ENCODE data around the gene TXNDC5. TPM values are rescaled to one million over a fixed set of nuclear protein-coding genes. Genes with fewer than 3 reads are reported as not detected.

The TXNDC5 gene
- total and polyA plus RNA-seq, 2 donors (not counting 3 experiments of a cell fraction or from before 2014, with no cell fraction given), result 1,665 to 2,629 TPM

DNA sequence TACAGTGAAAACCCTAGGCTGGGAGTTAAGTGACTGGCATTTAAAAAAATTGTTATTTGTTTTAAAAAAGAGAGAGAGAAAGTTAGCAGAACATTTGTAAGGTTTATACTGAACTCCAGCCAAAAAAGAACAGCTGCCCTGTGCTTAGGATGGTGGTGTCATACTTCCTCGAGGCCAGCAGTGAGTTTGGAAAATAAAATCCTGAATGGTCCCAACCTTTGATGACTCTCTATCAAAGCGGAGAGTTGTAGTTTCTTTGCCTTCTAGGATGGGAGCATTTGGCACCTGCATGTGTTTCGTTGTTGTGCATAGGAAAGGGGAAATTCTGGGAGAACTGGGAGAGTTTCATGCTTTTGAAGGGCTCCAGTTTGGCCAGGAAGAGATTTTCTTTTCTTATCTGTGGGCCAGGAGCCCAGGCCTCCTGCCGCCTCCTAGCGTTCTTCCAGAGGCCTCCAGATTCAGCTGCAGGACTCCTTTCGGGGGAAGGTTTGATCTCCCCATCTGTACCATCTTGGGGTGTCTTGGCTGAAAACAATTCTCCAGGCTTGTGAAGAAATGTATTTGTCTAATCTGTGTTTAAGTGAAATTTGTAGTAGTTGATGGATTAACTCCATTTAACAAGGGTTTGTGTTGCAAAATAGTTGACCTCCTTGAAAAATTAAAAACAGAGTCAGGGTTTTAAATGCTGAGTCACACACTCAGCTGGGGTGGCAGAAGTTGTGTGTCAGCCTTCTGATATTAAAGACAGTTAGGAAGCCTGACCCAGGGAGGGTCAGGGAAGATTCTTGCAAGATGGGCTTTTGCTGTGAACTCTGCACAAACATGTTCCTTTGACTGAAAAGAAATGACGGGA, 63.4 kb downstream of the TXNDC5 start:
- TF ChIP-seq EZH2 (IDR thresholded peaks at IDR 0.05; ENCODE audit: borderline replicate concordance, low read depth, low read length, severe bottlenecking), result no peak
- peak; percentile 25 for TF ChIP-seq POLR2A (IDR thresholded peaks at IDR 0.05; ENCODE audit: low read depth, low read length)
- peak; percentile 22 for TF ChIP-seq FOS (IDR thresholded peaks at IDR 0.05; ENCODE audit: borderline replicate concordance, insufficient read depth, low read length)
- TF ChIP-seq, protein P1, sequence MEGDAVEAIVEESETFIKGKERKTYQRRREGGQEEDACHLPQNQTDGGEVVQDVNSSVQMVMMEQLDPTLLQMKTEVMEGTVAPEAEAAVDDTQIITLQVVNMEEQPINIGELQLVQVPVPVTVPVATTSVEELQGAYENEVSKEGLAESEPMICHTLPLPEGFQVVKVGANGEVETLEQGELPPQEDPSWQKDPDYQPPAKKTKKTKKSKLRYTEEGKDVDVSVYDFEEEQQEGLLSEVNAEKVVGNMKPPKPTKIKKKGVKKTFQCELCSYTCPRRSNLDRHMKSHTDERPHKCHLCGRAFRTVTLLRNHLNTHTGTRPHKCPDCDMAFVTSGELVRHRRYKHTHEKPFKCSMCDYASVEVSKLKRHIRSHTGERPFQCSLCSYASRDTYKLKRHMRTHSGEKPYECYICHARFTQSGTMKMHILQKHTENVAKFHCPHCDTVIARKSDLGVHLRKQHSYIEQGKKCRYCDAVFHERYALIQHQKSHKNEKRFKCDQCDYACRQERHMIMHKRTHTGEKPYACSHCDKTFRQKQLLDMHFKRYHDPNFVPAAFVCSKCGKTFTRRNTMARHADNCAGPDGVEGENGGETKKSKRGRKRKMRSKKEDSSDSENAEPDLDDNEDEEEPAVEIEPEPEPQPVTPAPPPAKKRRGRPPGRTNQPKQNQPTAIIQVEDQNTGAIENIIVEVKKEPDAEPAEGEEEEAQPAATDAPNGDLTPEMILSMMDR (IDR thresholded peaks at IDR 0.05; ENCODE audit: extremely low read depth in 1 of 2, insufficient read depth in 1 of 2, low read depth in 1 of 2, low read length in 2 of 2), result peak; percentile 29 to 43
- peak; percentile 29 for TF ChIP-seq POLR2AphosphoS5 (IDR thresholded peaks at IDR 0.05; ENCODE audit: insufficient read depth, low read depth, low read length)
- Histone ChIP-seq H3K27me3 (ENCODE audit: control insufficient read depth in 2 of 2, insufficient read depth in 2 of 2, low read length in 2 of 2) (no peaks in the 10 kb centered on the region), H3K9me3 (replicated peaks; ENCODE audit: control insufficient read depth, insufficient read depth, low read length) (no peaks in the 10 kb centered on the region), H2AFZ (ENCODE audit: low read depth, low read length) (no peak overlapping the region), H4K20me1 (replicated peaks; ENCODE audit: control insufficient read depth, extremely low read depth, insufficient read depth, low read length) (peaks cover 18% of the 10 kb centered on the region), H3K4me3 (replicated peaks in 1 of 3; ENCODE audit: insufficient read depth in 1 of 3, low read depth in 1 of 3, low read length in 3 of 3) (no peak overlapping the region), H3K9ac (replicated peaks; ENCODE audit: extremely low read depth, insufficient read depth, low read length) (no peak overlapping the region), H3K36me3 (ENCODE audit: control insufficient read depth in 2 of 2, extremely low read depth in 1 of 2, insufficient read depth in 2 of 2, low read length in 2 of 2) (peaks cover 27 to 42% of the 10 kb centered on the region in 2 experiments), H3K4me1 (ENCODE audit: control insufficient read depth, extremely low read depth, insufficient read depth, low read length) (peaks cover 37% of the 10 kb centered on the region), H3K9me1 (replicated peaks; ENCODE audit: control insufficient read depth, extremely low read depth, insufficient read depth, low read length) (no peaks in the 10 kb centered on the region), H3K4me2 (ENCODE audit: insufficient read depth, low read length) (peak overlapping the region; percentile 42), H3K79me2 (ENCODE audit: control insufficient read depth, insufficient read depth, low read length) (peaks cover 96% of the 10 kb centered on the region), H3K27ac (ENCODE audit: insufficient read depth, low read depth, low read length) (peak overlapping the region; percentile 35)
- BruUV-seq (replicated peaks), result no TSS peak
- peak; percentile 74 for DNase-seq (ENCODE audit: low read depth, low spot score)
- dilution Hi-C loops (cut with MboI; ENCODE audit: extremely low pct_ligation_motif_present, low sequenced_read_pairs), result no loop called here
- intact Hi-C loops (cut with micrococcal nuclease), result loop anchor here (1.0 to 2.0 kb wide), 2 partner anchors 117 to 124 kb away; no protein-coding TSS in a partner anchor
- ChIA-PET CTCF (interaction anchor here (0.9 to 3.3 kb wide), 4 partner anchors 42 to 129 kb away, joined by 3 to 14 read pairs (median 4); partner anchors contain the start of gene BMP6), POLR2A (no interaction called here)
- peak; percentile 35 for FAIRE-seq

Measured in endothelial cell of umbilical vein (primary cell).